Kidney (tissue), 14 donors: ENCODE measurements around the gene ASGR1. TPM values are rescaled to one million over a fixed set of nuclear protein-coding genes. Genes with fewer than 3 reads are reported as not detected.

Experiments used
- DNase-seq, 5 donors: peaks; one replicate each; pipeline ENCODE4 v3.0.0-alpha.2; 2013 to 2020
- FAIRE-seq: peaks from 2 replicates; lab custom pipeline; 2012; peaks lifted over from hg19 to GRCh38; lab: Jason Lieb, UNC
- H3K27ac ChIP-seq, 2 donors: one replicate each; pipeline ENCODE4 v1.7.0; 2013; ENCODE audit warnings: low read depth in 2 of 2, low read length in 2 of 2, inconsistent platforms in 1 of 2
- H3K27me3 ChIP-seq: one replicate; pipeline ENCODE4 v1.7.1; 2013; ENCODE audit warnings: low read length, inconsistent platforms; ENCODE audit not compliant: control insufficient read depth, insufficient read depth
- H3K36me3 ChIP-seq, 3 donors: one replicate each; pipeline versions ENCODE4 v1.7.0 to v1.7.1; 2013; ENCODE audit warnings: low read length in 3 of 3, control low read depth in 1 of 3, inconsistent platforms in 1 of 3; ENCODE audit not compliant: insufficient read depth in 3 of 3, control insufficient read depth in 2 of 3
- H3K4me1 ChIP-seq, 3 donors: one replicate each; pipeline versions ENCODE4 v1.7.0 to v1.7.1; 2013; ENCODE audit warnings: low read length in 3 of 3, inconsistent platforms in 1 of 3, low read depth in 1 of 3; ENCODE audit not compliant: control insufficient read depth in 2 of 3, insufficient read depth in 2 of 3
- H3K4me3 ChIP-seq, 3 donors: one replicate each; pipeline versions ENCODE4 v1.7.0 to v1.8.1; 2013; ENCODE audit warnings: low read length in 3 of 3, control low read depth in 1 of 3, inconsistent platforms in 1 of 3
- H3K9ac ChIP-seq, 3 donors: one replicate each; pipeline versions ENCODE4 v1.7.0 to v1.7.1; 2013; ENCODE audit warnings: low read length in 3 of 3, control low read depth in 1 of 3, inconsistent platforms in 1 of 3
- H3K9me3 ChIP-seq, 3 donors: one replicate each; pipeline versions ENCODE4 v1.7.0 to v1.7.1; 2013; ENCODE audit warnings: low read length in 3 of 3, control low read depth in 1 of 3, inconsistent platforms in 1 of 3; ENCODE audit not compliant: control insufficient read depth in 2 of 3, insufficient read depth in 1 of 3
- intact Hi-C: fragments of 100-400 bp; cut with DNase I; formaldehyde crosslinking; loops from one replicate; pipeline ENCODE4 v1.11.1; 2022
- polyA plus RNA-seq: library from polyadenylated mRNA; stranded (reverse); fragments of 350-450 nt; fragmentation: Illumina TruSeq; extraction: RNeasy Lipid Tissue Mini Kit (QIAGEN cat#74804); gene quantifications from one replicate; pipeline ENCODE4 v1.2.3, GENCODE V29; 2014; ENCODE audit warnings: low read depth, low replicate concordance; ENCODE audit not compliant: insufficient read depth
- total RNA-seq: library from RNA; stranded (reverse); fragmentation: NEBNext Ultra II Directional; extraction: Animal tissue kit (Norgen Biotek cat#: 25700); gene quantifications from one replicate; pipeline ENCODE4 v1.2.1, GENCODE V29; 2021
- TF ChIP-seq, protein P1 (sequence below): IDR thresholded peaks from 3 replicates; pipeline ENCODE4 v1.5.1; 2012; ENCODE audit warnings: mild to moderate bottlenecking, moderate library complexity, borderline replicate concordance; ENCODE audit not compliant: insufficient read depth; ENCODE audit errors: extremely low read depth
- donor health status: control.
- donor health status: control.
- donor health status: control.
- donor health status: control.
- donor health status: control.
- donor health status: DM: yes; HTN: yes; CAD: no.
- donor health status: Normal renal cell carcinoma (clear cell type).

ASGR1 gene
- total and polyA plus RNA-seq, 2 donors from 2014 or later: 1.4 to 2.1 TPM

DNA sequence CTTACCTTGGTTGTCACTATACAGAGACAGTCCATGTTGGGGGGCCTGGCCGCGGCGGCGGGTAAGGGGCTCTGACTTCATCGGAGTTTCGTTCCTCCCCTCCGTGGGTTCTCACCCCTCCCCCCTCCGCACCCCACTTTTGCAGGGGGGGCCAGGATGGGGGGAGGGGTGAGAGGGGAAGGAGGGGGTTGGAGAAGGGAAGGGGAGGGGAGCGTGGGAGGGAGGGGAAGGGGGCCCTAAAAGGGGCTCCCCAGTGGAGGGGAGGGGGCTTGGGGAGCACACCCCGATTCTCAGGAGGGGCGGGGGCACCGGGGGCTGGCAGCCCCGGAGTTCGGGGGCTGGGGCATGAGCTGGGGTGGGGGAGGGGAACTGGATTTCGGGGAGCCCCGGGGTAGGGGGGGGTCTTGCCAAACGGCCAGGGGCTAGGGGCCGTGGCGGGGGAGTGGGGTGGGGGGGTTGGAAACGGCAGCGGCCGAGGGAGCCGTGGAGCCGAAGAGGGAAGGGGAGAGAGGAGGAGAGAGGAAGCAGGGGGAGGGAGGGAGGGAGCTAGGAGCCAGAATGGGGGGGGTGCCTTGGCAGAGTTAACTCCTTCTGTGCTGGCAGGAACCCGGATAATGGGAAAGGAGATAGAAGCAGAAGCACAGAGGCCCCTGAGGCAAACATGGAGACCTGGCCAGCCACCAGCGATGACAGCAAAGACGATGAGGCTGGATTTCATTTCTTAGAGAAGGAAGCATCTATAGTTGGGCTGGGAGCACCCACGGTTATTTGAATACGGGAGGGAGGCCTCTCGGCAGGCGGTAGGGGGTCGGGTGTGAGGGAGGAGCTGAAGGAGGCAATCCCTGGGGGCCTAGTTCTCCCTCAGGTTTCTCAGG lies 38.2 kb upstream of the ASGR1 start:
- Histone ChIP-seq H3K27ac (peak overlapping the region; percentile 32 to 75), H3K9me3 (no peaks in the 10 kb centered on the region), H3K27me3 (no peaks in the 10 kb centered on the region), H3K4me1 (peaks cover 7 to 46% (median 44%) of the 10 kb centered on the region in 3 donors), H3K36me3 (peaks cover 2 to 10% (median 9%) of the 10 kb centered on the region in 3 donors), H3K9ac (peak overlapping the region; percentile 10 to 55 (median 43)), H3K4me3 (peak overlapping the region; percentile 44 to 70 (median 47))
- DNase-seq (peak; percentile 82 to 94 (median 87)), FAIRE-seq (no peak)
- intact Hi-C loops: no loop called here
- TF ChIP-seq, protein P1, sequence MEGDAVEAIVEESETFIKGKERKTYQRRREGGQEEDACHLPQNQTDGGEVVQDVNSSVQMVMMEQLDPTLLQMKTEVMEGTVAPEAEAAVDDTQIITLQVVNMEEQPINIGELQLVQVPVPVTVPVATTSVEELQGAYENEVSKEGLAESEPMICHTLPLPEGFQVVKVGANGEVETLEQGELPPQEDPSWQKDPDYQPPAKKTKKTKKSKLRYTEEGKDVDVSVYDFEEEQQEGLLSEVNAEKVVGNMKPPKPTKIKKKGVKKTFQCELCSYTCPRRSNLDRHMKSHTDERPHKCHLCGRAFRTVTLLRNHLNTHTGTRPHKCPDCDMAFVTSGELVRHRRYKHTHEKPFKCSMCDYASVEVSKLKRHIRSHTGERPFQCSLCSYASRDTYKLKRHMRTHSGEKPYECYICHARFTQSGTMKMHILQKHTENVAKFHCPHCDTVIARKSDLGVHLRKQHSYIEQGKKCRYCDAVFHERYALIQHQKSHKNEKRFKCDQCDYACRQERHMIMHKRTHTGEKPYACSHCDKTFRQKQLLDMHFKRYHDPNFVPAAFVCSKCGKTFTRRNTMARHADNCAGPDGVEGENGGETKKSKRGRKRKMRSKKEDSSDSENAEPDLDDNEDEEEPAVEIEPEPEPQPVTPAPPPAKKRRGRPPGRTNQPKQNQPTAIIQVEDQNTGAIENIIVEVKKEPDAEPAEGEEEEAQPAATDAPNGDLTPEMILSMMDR: no peak

DNA sequence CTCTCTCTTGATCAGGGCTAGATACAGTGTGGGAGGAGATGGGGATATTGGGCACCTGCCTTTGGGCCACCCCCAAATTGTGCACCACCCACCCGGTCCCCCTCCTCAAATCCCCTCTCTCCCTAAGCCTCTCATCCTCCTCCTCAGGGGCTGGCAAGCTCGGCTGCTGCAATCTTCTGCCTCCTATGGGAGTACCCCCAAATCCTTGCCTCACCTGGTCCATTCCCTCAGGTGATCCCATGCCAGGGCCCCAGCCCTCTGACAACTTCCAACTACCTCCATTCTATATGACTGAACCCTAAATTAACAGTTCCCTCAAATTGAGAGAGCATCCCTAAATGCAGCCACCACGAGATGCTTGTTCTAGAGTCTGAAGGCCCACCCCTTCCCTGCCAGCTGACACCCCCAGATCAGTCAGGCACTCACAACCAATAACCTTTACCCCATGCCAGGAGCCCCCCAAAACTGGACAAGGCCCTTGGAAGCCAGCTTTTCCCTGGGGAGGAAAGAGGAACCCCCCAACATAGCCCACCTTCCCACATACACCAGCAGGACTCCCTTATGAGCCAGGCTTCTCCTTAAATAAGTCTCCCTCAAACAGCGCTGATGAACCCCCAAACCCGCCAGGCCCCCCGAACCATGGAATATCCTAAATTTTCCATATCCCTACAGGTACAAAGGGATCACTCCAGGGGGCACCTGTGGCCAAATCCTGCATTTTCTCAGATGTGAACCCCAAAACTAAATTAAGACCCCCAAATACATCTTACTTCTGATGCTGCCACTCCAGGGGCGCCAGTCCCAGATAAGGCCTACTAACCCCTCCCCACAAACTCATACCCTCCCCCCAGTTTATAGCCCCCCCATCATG lies 37.3 kb upstream of the ASGR1 start:
- TF ChIP-seq, protein P1: no peak
- no peak for FAIRE-seq
- Histone ChIP-seq H3K4me3 (peak overlapping the region in 2 of 3 donors; percentile 8 to 32), H3K9ac (peak overlapping the region in 2 of 3 donors; percentile 10 to 34), H3K27me3 (no peaks in the 10 kb centered on the region), H3K9me3 (no peaks in the 10 kb centered on the region), H3K27ac (peak overlapping the region; percentile 43 to 75), H3K4me1 (peaks cover 7 to 39% (median 38%) of the 10 kb centered on the region in 3 donors), H3K36me3 (peaks cover 0 to 7% (median 4%) of the 10 kb centered on the region in 3 donors)
- peak in 1 of 5 donors; percentile 67 for DNase-seq
- intact Hi-C loops: no loop called here

DNA sequence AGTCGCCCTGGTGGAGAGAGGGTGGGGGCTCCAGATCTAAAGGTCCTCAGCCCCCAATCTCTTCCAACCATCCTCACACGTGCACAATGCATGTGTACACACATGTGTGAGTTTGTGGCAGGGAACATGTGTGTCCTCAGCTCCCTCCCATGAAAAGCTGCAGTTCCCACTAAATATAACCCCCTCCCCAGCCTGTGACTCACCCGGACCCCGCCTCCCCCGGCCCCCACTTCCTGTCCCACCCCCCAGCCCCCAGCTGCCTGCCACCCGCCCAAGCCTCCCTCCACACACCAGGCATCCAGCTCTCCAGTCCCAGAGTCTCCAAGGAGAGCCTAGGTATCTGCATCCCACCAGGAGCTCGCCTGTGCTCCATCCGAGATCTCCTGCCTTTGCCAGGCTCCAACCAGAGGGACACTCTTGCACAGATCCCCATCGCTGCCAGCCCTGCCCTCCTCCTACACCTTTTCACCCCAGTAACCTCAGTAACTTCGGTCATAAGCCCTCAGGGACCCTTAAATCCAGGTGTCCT lies 36.5 kb upstream of the ASGR1 start:
- Histone ChIP-seq H3K4me1 (peaks cover 7 to 31% (median 31%) of the 10 kb centered on the region in 3 donors), H3K9ac (peak overlapping the region in 1 of 3 donors; percentile 34), H3K27me3 (no peaks in the 10 kb centered on the region), H3K4me3 (peak overlapping the region in 1 of 3 donors; percentile 57), H3K27ac (peak overlapping the region; percentile 43 to 63), H3K36me3 (no peaks in the 10 kb centered on the region), H3K9me3 (no peaks in the 10 kb centered on the region)
- TF ChIP-seq, protein P1: no peak
- intact Hi-C loops: no loop called here
- FAIRE-seq (no peak), DNase-seq (peak in 3 of 5 donors; percentile 55 to 75 (median 73))
